Raji (cell line): Measurements from ENCODE around the gene ADGRD1.

ENCODE experiments used
- POLR2A ChIP-seq: IDR thresholded peaks from 2 replicates; pipeline ENCODE4 v1.6.1; 2011; ENCODE audit warnings: low read depth, low read length, control low read depth; ENCODE audit not compliant: insufficient read depth

ADGRD1 gene

DNA sequence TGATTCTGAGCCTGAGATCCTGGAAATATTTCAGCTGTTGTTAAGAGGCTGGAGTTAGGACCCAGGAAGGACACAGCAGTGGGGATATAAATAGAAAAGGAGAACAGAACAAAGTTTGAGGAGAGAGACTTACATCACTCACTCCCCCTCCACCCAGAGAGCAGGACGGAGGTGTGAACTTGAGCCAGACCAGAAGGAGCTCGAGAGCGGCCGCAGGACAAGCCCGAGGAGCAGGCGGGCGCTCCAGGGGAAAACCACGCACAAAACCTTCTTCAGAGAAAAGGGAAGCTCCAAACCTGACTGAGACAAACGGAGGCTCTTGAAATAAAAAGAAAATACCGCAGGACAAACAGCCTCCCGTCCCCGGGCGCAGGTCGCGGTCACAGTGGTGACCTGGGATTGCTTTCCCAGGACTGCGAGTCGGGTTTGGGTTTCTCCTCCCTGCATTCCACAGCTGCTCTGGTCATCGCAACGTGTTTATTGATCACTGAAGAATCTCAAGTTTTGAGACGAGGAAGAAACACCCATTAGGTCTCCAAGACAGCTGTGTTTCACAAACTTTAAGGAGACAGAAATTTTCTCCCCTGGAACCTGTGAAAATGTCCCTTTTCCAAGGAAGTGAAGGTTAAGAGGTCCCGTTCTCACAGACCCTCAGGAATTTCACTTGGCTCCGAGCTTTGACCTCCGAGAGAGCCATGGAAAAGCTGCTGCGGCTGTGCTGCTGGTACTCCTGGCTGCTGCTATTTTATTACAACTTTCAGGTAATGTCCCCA is at the start of gene ADGRD1:
Gene ADGRD1, plus strand, starts transcription at position 137 of the 773 bp plus-strand sequence. Its CDS starts 559 bp downstream, at position 696.
- TF ChIP-seq POLR2A, result no peak

DNA sequence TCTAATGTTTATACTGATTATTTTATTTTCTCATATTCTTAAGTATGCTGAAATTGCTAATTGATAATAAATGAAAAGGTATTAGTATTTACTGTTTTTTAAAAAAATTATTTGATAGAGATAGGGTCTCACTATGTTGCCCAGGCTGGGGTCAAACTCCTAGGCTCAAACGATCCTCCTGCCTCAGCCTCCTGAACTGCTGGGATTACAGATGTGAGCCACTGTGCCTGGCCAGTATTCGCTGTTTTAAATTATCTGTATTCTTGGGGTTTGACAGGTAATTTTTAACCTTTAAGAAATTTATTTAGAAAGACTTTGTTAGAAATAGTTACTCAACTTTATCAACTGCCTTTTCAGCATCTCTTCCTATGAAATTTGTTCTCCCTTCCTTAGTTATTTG is 49.6 kb upstream of the ADGRD1 start:
- TF ChIP-seq POLR2A, result no peak

DNA sequence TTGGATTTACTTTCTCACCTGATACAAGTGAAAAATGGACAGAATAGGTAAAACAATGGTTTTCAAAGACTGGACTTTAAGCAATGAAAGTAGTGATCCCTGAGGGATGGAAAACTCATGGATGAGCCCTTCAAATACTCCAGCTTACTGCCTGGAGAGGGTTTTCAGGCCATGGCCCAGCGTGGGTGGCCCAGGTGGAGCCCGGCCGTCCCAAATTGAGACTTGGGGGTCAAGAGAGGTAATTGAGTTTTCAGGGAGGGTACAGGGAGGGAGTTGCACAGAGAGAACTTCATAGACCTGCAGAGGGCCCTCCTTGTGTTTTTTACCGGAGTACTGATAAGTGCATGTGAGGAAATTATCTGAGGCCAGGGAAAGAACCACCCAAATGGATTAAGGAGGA is 44.6 kb upstream of the ADGRD1 start:
- no peak for TF ChIP-seq POLR2A

DNA sequence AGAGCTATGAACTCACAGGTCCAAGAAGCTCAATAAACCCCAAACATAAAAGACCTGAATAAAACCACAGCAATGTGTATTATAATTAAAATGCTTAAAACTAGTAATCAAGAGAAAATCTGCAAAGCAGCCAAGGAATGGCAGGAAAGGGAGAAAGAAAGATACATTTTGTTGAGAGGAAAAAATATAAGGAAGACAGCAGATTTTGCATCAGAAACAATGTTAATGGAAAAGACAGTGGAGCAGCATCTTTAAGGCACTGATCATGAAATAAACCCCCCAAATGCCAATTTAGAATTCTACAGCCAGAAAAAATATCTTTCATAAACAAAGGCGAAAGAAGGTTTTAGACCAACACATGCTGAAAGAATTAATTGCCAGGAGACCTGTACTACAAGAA is 42.5 kb upstream of the ADGRD1 start:
- TF ChIP-seq POLR2A, result no peak

DNA sequence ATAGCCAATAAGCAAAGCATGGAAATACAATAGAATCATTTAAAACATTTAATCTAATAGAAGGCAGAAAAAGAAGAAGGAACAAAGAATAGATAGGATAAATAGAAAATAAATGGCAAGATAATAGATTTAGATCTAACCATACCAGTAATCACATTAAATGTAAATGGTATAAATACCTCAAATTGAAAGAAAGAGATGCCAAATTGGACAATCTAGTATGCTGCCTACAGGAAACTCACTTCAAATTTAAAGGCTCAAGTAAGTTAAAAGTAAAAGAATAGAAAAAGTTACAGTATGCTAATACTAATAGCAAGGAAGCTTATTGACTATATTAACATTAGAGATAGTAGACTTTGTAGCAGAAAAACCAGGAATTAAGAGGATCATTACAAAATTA is 41.8 kb upstream of the ADGRD1 start:
- no peak for TF ChIP-seq POLR2A

DNA sequence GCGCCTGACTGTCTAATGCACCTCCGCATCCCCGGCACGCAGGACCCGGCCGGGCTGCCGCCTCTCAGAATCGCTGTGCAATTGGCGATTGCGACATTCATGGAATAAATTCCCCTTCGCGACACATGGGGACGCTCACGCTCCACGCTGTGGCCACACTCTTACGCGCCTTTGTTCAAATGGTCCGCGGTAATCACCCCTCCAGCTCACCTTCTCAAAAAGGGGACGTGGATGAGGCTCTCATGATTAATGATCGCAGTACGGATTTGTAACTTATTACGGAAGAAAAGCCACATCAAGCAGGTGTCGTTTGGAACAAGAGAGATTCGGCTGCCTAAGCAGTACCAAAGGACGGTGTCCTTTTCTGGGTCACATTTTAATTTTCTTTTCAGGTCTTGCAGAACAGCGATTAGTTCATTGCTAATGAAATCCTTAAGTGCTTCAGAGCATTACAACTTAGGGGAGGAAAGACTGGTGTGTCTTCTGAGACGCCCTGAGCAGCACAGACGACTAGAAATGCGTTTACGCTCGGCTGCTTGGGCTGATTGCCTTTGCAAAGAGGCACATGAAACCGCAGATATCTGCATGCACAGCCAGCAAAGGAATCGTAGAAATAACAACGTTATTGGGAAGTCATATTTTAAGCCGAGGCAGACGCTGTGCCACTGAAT is 37.3 kb upstream of the ADGRD1 start:
- TF ChIP-seq POLR2A, result no peak

GRCh38 chr12:130917607-130918006 is 36.1 kb upstream of the ADGRD1 start:
- no peak for TF ChIP-seq POLR2A

- TF ChIP-seq POLR2A, result no peak
These were observed 34.6 kb upstream of the ADGRD1 start for GRCh38 chr12:130919086-130919485.

- TF ChIP-seq POLR2A, result no peak
These were observed 33.5 kb upstream of the ADGRD1 start for GRCh38 chr12:130920119-130920703.

DNA sequence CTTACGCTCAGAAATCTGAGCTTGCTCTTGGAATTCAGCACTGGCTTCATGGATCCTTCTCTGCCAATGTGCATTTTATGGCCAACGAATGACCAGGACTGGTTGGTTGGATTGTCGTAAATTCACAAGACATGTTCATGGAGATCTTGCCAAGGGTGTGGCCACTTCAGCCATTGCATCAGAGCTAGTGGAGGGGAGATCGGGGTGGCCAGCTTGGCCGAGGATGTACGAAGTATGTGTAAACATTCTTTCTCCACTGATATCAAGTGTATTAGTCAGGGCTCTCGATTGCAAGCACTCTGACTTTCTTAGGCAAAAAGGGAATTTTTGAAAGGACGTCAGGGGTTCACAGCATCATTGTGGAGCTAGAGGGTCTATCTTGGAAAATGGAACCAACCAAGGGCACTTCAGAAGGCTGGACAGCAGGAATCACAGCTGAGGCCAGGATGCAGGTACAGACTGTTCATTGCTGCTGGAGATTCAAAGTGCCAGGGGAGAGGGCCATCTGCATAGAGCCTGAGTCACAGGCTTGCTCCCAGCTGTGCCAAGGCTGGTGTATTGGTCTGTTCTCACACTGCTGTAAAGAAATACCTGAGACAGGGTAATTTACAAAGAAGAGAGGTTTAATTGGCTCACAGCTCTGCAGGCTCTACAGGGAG is 32.9 kb upstream of the ADGRD1 start:
- TF ChIP-seq POLR2A, result no peak

DNA sequence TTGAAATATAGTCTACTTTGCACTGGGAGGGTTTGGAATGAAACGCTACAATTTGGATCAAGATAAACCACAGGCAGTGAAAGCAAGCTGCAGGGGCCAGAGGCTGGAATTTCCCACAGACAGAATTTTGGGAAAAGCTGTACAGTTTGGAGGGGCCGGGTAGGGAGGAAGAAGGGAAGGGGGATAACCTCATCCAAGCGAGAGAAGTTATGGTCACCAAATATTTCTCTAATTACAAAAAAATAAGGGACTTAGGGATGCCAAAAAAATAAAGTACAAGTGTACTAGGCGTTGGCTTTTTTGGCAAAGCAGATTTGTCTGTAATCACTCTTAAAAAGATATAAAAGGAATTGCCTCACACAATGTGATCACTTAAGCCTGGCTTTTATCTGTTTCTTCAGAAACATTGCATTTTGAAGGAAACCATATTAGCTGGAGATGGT is 31.2 kb upstream of the ADGRD1 start:
- no peak for TF ChIP-seq POLR2A

DNA sequence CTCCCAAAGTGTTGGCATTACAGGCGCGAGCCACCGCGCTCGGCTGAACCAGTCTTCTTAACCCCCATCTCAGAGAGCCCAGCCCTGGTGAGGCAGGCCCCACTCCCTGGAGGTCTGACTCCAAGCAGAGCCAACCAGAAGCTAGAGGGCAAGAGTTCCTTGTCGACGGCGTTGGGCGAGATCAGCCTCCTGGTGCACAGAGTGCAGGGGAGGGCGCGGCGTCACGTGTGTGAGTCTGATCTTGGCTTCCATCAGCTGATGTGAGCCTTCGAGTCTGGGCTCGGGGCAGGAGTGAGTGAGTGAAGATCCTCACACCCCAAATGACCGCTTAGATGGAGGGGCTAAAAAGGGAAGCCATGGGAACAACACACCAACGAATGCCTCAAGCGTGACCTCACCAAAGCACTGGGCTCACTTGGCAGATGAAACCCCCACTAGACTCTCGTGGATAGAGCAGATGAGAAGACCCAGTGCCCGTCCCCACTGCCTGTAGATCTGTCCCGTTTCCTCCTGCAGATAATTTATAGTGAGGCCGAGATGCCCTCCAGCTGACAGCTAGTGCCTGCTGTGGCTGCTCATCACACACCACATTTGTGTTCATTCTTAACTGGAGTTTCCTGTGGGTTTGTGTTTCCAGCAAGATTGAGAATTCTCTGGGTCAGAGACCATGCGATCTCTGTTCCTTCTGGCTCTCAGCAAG is 28.6 kb upstream of the ADGRD1 start:
- TF ChIP-seq POLR2A, result no peak

GRCh38 chr12:130925666-130926015 is 28.1 kb upstream of the ADGRD1 start:
- TF ChIP-seq POLR2A, result no peak

GRCh38 chr12:130929363-130929762 is 24.3 kb upstream of the ADGRD1 start:
- no peak for TF ChIP-seq POLR2A
